Mucosa of gallbladder (tissue), 1 donor: ENCODE measurements around the gene EXOC4. TPM values are rescaled to one million over a fixed set of nuclear protein-coding genes. Genes with fewer than 3 reads are reported as not detected.
"Not testable (repeated sequence)": the region's sequence is repeated elsewhere in the genome, so short reads cannot be mapped to it uniquely, and the experiment has no call there.

Experiments
- DNase-seq: peaks from one replicate; pipeline ENCODE4 v3.0.0-alpha.2; 2020; ENCODE audit warnings: low spot score
- total RNA-seq: library from RNA; stranded (reverse); gene quantifications from one replicate; pipeline ENCODE4 v1.2.1, GENCODE V29; 2021
- donor health status: DM: no; HTN: no; CAD: no.

EXOC4 gene
- total RNA-seq, 1 donor from 2014 or later = 71.3 TPM

DNA sequence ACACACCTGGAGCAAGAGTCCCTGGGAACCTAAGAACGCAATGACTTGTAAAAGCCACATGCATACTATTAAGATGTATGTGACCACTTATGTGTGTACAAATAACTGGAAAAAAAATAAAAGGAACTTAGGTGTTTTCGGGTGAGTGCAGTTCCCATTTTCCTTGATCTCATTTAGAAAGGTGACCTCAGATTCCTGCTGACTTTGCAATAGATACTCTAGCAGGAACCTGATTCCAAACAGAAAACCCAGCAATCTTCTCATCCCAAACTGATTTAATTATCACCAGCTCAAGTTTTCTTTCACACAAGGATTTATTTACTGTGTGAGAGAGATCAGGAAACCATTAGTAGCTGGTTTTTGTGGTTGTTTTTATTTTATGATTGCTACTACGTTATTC is 817.8 kb downstream of the EXOC4 start:
- no peak for DNase-seq

GRCh38 chr7:134071355-134072331 is 818.8 kb downstream of the EXOC4 start:
- DNase-seq = no peak

- no peak for DNase-seq
These were observed 820.4 kb downstream of the EXOC4 start for GRCh38 chr7:134073276-134073675.

DNA sequence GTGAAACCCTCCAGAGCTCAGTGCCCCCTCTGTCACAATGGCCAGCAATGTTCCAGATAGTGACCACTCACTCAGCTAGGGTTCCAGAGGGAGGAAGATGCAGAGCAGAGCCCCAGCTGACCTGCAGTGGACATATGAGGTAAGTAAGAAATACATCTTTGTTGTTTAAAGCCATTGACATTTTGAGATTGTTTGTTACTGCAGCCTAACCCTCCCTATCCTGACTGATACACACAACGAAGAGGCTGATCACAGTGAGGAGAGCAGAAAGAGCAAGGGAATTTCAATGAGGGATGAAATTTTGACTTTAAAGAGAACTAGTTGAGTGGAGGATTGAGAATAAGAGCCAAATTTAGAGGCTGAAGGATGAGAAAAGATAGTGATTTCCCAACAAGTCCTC is 822.9 kb downstream of the EXOC4 start:
- no peak for DNase-seq

- not testable (repeated sequence) for DNase-seq
These were observed 824.7 kb downstream of the EXOC4 start for GRCh38 chr7:134077560-134077959.

- no peak for DNase-seq
These were observed 826.1 kb downstream of the EXOC4 start for GRCh38 chr7:134078991-134079390.

- DNase-seq = no peak
These were observed 828.8 kb downstream of the EXOC4 start for GRCh38 chr7:134081695-134082094.

DNA sequence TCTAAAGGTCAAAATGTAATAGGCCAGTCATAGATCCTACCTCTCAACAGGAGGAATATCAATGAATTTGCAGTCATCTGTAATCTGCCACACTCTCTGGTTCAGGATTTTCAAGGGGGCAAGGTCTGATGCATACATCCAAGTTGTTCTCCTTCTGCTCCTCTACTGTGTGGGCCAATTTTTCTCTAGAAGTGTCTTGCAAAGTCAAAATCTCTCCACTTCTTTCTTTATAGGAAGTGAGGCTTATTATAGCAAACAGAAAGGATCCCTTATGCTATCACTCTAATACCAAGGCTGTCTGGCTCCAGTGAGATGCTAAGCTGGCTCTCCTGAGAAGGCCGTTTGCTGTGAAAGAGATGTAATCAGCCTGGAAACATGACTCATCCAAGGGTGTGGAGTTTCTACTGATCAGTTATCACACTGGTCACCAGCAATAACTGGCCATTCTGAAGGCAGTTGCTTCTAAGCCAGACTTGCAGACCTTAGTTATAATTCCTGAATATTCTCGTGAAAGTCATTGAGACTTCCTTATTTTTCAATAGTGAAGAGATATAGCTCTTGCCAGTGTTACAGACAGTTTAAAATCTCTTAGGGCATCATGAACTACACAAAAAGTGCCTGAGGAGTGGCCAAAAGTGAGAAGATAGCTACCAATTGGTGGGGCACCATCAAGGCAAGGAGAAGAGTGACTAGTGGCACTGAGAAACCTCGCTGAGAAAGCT is 831.0 kb downstream of the EXOC4 start:
- DNase-seq = no peak

- no peak for DNase-seq
These were observed 831.7 kb downstream of the EXOC4 start for GRCh38 chr7:134084488-134085144.

- DNase-seq = no peak
These were observed 832.4 kb downstream of the EXOC4 start for GRCh38 chr7:134085311-134085710.

DNA sequence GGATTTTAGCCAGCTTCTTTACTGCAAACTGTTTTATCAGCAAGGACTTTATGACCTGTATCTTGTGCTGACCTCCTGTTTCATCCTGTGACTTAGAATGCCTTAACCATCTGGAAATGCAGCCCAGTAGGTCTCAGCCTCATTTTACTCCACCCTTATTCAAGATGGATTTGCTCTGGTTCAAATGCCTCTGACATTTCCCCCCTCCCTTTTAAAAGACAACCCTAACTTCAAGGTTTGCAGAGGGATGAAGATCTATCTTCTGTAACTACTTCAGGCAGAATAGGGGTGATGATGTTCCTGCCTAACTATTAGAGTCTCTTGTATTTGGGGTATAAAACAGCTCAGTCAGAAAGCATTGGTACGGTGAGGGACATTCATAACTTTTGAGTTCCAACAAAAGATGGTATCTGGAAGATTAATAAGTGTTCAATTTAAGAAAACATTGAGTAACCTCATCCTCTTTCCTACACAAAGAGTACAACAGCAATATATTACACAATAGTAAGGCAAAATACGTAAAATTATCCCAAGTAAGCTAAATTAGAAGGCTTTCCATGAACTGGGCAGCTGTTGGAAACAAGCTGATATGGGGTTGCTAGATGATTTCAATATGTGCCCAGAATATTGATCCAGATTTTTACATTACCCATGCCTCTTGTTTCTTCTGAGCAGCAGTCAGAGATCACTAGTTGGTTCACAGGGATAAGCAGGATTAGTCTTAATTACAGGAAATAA is 834.3 kb downstream of the EXOC4 start:
- DNase-seq = no peak

DNA sequence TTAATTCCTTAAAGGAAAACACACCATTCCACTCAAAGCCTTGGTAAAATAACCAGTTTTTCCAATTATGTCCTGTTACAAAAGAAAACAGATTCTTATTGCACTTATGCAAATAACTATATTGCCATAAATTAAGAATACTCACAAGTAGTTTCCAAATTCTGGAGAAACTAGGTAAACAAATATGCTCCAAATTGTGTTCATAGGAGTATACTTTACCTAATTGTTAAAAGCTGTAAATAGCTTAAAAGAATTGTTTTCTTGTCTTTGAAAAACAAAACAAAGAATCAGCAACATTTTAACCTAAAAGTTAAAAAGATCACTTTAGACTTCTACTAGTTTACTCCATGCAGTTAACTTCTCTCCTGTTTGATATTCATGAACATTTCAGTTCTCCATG is 835.3 kb downstream of the EXOC4 start:
- DNase-seq = no peak

- DNase-seq = no peak
These were observed 836.6 kb downstream of the EXOC4 start for GRCh38 chr7:134089446-134089845.

DNA sequence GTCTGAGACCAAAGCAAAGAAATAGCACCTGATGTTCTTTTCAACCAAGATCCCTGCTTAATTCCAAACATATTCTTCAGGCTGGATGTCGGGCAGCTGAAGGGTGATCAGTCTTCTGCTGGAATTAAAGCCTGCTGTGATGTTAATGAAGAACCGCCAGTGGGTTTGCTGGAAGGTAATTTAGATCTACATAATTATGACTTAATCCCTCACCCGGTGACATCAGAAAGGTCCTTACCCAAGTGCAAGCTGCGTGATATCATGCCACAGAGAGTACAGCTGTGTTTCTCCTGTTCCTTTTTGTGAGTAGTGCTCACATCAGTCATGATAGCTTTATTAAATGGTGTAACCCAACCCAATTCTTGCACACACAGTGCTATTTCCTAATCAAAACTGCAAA is 845.2 kb downstream of the EXOC4 start:
- no peak for DNase-seq

DNA sequence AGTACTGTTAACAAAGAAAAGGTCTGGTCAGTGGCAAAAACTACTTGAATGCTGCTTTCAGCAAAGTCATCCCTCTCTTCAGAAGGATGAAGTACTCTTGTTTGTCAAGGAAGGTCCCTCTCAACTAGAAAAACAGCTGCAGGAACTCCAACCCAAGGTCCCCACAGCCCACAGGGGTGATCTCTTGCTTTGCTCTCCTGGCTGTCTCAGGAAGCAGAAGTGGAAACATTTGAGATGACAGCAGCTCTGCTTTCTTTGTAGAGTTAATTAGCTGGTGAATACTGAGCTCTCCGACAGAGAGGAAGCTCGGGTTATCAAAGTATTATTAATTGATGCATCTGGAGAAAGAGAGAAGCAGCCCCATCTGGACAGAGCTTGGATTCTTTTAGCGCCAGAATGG is 848.8 kb downstream of the EXOC4 start:
- DNase-seq = no peak

DNA sequence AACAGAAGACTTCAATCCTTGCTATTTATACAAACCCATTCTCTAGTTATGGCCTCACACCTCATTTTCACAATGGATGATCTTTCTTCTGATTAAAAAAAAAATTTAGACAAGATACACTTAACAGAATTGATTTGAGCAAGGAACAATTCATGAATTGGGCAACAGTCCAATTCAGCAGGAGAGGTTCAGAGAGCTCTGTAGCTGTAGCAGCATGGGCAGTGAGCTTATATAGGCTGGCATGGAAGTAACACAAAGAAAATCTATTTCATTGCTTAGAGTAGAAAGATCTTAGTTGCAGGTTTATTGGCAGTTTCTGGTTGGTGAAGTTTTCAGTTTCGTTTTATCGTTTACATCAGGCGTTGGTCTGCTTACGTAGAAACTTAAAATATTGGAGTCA is 851.3 kb downstream of the EXOC4 start:
- DNase-seq = no peak

DNA sequence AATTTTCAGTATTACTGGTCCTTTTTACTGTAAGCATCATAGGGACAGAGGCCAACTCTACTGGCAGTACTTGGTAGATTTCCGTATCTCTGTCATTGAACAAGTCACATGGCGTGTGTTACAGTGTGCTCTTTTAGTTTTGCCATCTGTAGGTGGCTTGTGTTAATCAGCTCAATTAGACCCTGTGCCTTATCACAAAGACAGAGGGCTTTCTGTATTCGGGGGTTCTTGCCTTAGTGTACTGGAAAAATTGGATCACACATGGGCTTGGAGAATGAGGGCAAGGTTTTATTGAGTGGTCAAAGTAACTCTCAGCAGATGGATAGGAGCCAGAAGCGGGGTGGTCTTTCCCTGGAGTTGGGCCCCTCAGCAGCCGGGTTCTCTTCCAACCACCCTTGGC is 853.0 kb downstream of the EXOC4 start:
- DNase-seq = no peak

GRCh38 chr7:134108802-134109201 is 855.9 kb downstream of the EXOC4 start:
- no peak for DNase-seq

- DNase-seq = no peak
These were observed 860.8 kb downstream of the EXOC4 start for GRCh38 chr7:134113655-134114054.

GRCh38 chr7:134114992-134115391 is 862.1 kb downstream of the EXOC4 start:
- DNase-seq = no peak
